Heart left ventricle (tissue), 13 donors: ENCODE results near the gene ERFE.

Experiments
- CTCF ChIP-seq, 12 donors: fragments of 200-600 bp; sonication (generic) in 4 of 12; IDR thresholded peaks; one replicate each; pipeline versions ENCODE4 v1.5.0 to v1.8.0; 2018 to 2022; ENCODE audit warnings: antibody characterized with exemption in 12 of 12, mild to moderate bottlenecking in 5 of 12
- POLR2A ChIP-seq, 2 donors: fragments of 450-650 bp; IDR thresholded peaks; one replicate each; pipeline ENCODE4 v1.6.1; 2017; ENCODE audit warnings: antibody characterized with exemption in 2 of 2, mild to moderate bottlenecking in 2 of 2, moderate library complexity in 2 of 2
- donor health status: ischemic (EF 13 %, LVEDD 7.1; RV severe dilation, severe dysfunction).
- donor health status: DM: no; HTN: yes; CAD: no.
- donor health status: DM: no; HTN: no; CAD: no.
- donor health status: ischemic (EF 25% LVEDD 6.9; RV normal size, moderate dysfunction).
- donor health status: ischemic (EF 25% LVEDD 5.7; RV mildly dilated, moderate dysfunction).
- donor health status: ischemic (EF 35%, LVEDD 5.7; RV mildly dilated, moderate dysfunction).
- donor health status: nonischemic (EF 11% LVEDD 7.7; RV severe dilation, severe dysfunction).
- donor health status: DM: yes; HTN: yes; CAD: no.
- donor health status: PGD.
- donor health status: ischemic (EF 29% LVEDD 5.4; RV normal size, mild dysfunction).
- donor health status: nonischemic (EF 23%, LVEDD 6.1; RV moderate dilation, normal function).

GRCh38 chr2:238119756-238120462, 38.9 kb upstream of the ERFE start:
- TF ChIP-seq CTCF (IDR thresholded peaks at IDR 0.05) (no peak), POLR2A (IDR thresholded peaks at IDR 0.05) (no peak)
